ENCODE measurements around the gene UNC45B.
"Not testable (repeated sequence)": the region's sequence is repeated elsewhere in the genome, so short reads cannot be mapped to it uniquely, and the experiment has no call there.

Gene UNC45B

GRCh38 chr17:35132816-35133550 lies 14.6 kb upstream of the UNC45B start:
- intact Hi-C loops (cut with DNase I) = no loop called here
- DNase-seq = no peak

GRCh38 chr17:35135322-35135721 lies 12.3 kb upstream of the UNC45B start:
- intact Hi-C loops (cut with DNase I) = no loop called here

GRCh38 chr17:35138218-35138617 lies 9.4 kb upstream of the UNC45B start:
- intact Hi-C loops (cut with DNase I) = no loop called here
- DNase-seq = no peak

More at GRCh38 chr17:35135322-35135721, 12.3 kb upstream of the UNC45B start:
- no peak for DNase-seq

GRCh38 chr17:35141681-35142466 lies 5.7 kb upstream of the UNC45B start, which contains the start of gene NLE1:
NLE1 (minus strand) TSS chr17:35142303; CDS start chr17:35142275, 28 bp downstream.
- intact Hi-C loops (cut with DNase I) = no loop called here
- peak; percentile 57 to 95 (median 86) for DNase-seq

GRCh38 chr17:35142467-35142796 lies 5.2 kb upstream of the UNC45B start:
- no peak for DNase-seq
- intact Hi-C loops (cut with DNase I) = no loop called here

- intact Hi-C loops (cut with DNase I) = no loop called here
Observed at GRCh38 chr17:35144840-35145239, 2.8 kb upstream of the UNC45B start.

GRCh38 chr17:35146214-35146833 lies 1.3 kb upstream of the UNC45B start:
- no peak for DNase-seq
- intact Hi-C loops (cut with DNase I) = no loop called here

More at GRCh38 chr17:35144840-35145239, 2.8 kb upstream of the UNC45B start:
- no peak for DNase-seq

GRCh38 chr17:35148144-35148543 lies 527 bp downstream of the UNC45B start:
- no peak for DNase-seq
- intact Hi-C loops (cut with DNase I) = no loop called here

GRCh38 chr17:35149941-35150340 lies 2.3 kb downstream of the UNC45B start:
- intact Hi-C loops (cut with DNase I) = no loop called here

GRCh38 chr17:35151080-35151479 lies 3.5 kb downstream of the UNC45B start:
- DNase-seq; intact Hi-C loops (cut with DNase I): not testable (repeated sequence)

More at GRCh38 chr17:35149941-35150340, 2.3 kb downstream of the UNC45B start:
- no peak for DNase-seq

GRCh38 chr17:35152421-35153140 lies 5.0 kb downstream of the UNC45B start:
- intact Hi-C loops (cut with DNase I) = no loop called here
- DNase-seq = no peak

GRCh38 chr17:35154196-35155165 lies 6.9 kb downstream of the UNC45B start:
- intact Hi-C loops (cut with DNase I) = no loop called here
- DNase-seq = no peak

- DNase-seq = no peak
- intact Hi-C loops (cut with DNase I) = no loop called here
Observed at GRCh38 chr17:35155246-35155645, 7.6 kb downstream of the UNC45B start.

- no peak for DNase-seq
- intact Hi-C loops (cut with DNase I) = no loop called here
Observed at GRCh38 chr17:35159940-35160339, 12.3 kb downstream of the UNC45B start.

- intact Hi-C loops (cut with DNase I) = no loop called here
- no peak for DNase-seq
Observed at GRCh38 chr17:35160354-35161201, 13.0 kb downstream of the UNC45B start.

- no peak for DNase-seq
- intact Hi-C loops (cut with DNase I) = no loop called here
Observed at GRCh38 chr17:35161281-35161761, 13.7 kb downstream of the UNC45B start.

- intact Hi-C loops (cut with DNase I) = no loop called here
- no peak for DNase-seq
Observed at GRCh38 chr17:35162755-35163154, 15.1 kb downstream of the UNC45B start.
